Measurements from ENCODE around the gene PIGC. TPM values are rescaled to one million over a fixed set of nuclear protein-coding genes. Genes with fewer than 3 reads are reported as not detected.

PIGC gene
- total RNA-seq, 1 donor: 22.4 TPM

GRCh38 chr1:172410027-172410426 is 33.8 kb downstream of the PIGC start:
- Histone ChIP-seq H3K27me3 (ENCODE audit: insufficient read depth, low read length) (no peaks in the 10 kb centered on the region), H3K79me2 (ENCODE audit: insufficient read depth, low read length) (no peaks in the 10 kb centered on the region), H2AFZ (ENCODE audit: low read length) (no peak overlapping the region), H3K4me1 (ENCODE audit: insufficient read depth, low read length) (no peaks in the 10 kb centered on the region), H3K4me2 (ENCODE audit: insufficient read depth, low read length) (no peak overlapping the region), H4K20me1 (ENCODE audit: insufficient read depth, low read length) (no peaks in the 10 kb centered on the region), H3K9me3 (ENCODE audit: low read depth, low read length) (no peaks in the 10 kb centered on the region), H3K4me3 (ENCODE audit: insufficient read depth, low read length) (no peak overlapping the region), H3K36me3 (ENCODE audit: insufficient read depth, low read length) (no peaks in the 10 kb centered on the region), H3K27ac (ENCODE audit: low read depth, low read length) (no peak overlapping the region)
- no peak for DNase-seq (ENCODE audit: insufficient read length, low spot score, missing footprints)
- TF ChIP-seq CTCF (IDR thresholded peaks at IDR 0.05; ENCODE audit: extremely low read depth, low read depth, low read length): no peak

- Histone ChIP-seq H3K36me3 (ENCODE audit: insufficient read depth, low read length) (no peaks in the 10 kb centered on the region), H3K9me3 (ENCODE audit: low read depth, low read length) (no peaks in the 10 kb centered on the region), H3K4me2 (ENCODE audit: insufficient read depth, low read length) (no peak overlapping the region), H3K4me3 (ENCODE audit: insufficient read depth, low read length) (no peak overlapping the region), H3K4me1 (ENCODE audit: insufficient read depth, low read length) (no peaks in the 10 kb centered on the region), H3K27ac (ENCODE audit: low read depth, low read length) (no peak overlapping the region), H2AFZ (ENCODE audit: low read length) (no peak overlapping the region), H3K79me2 (ENCODE audit: insufficient read depth, low read length) (no peaks in the 10 kb centered on the region), H3K27me3 (ENCODE audit: insufficient read depth, low read length) (no peaks in the 10 kb centered on the region), H4K20me1 (ENCODE audit: insufficient read depth, low read length) (no peaks in the 10 kb centered on the region)
- DNase-seq (ENCODE audit: insufficient read length, low spot score, missing footprints): no peak
- TF ChIP-seq CTCF (IDR thresholded peaks at IDR 0.05; ENCODE audit: extremely low read depth, low read depth, low read length): no peak
Observed at GRCh38 chr1:172408958-172409357, 34.9 kb downstream of the PIGC start.

GRCh38 chr1:172406968-172407367 is 36.9 kb downstream of the PIGC start:
- H3K79me2 ChIP-seq (ENCODE audit: insufficient read depth, low read length): no peaks in the 10 kb centered on the region
- no peak for TF ChIP-seq CTCF (IDR thresholded peaks at IDR 0.05; ENCODE audit: extremely low read depth, low read depth, low read length)
- no peak overlapping the region for H3K27ac ChIP-seq (ENCODE audit: low read depth, low read length)
- no peaks in the 10 kb centered on the region for H3K27me3 ChIP-seq (ENCODE audit: insufficient read depth, low read length)
- H3K4me1 ChIP-seq (ENCODE audit: insufficient read depth, low read length): no peaks in the 10 kb centered on the region
- H3K9me3 ChIP-seq (ENCODE audit: low read depth, low read length): no peaks in the 10 kb centered on the region
- H2AFZ ChIP-seq (ENCODE audit: low read length): no peak overlapping the region
- no peak for DNase-seq (ENCODE audit: insufficient read length, low spot score, missing footprints)
- no peaks in the 10 kb centered on the region for H4K20me1 ChIP-seq (ENCODE audit: insufficient read depth, low read length)
- H3K4me3 ChIP-seq (ENCODE audit: insufficient read depth, low read length): no peak overlapping the region
- no peaks in the 10 kb centered on the region for H3K36me3 ChIP-seq (ENCODE audit: insufficient read depth, low read length)
- no peak overlapping the region for H3K4me2 ChIP-seq (ENCODE audit: insufficient read depth, low read length)

- DNase-seq (ENCODE audit: insufficient read length, low spot score, missing footprints): no peak
- H3K4me3 ChIP-seq (ENCODE audit: insufficient read depth, low read length): no peak overlapping the region
- no peak overlapping the region for H2AFZ ChIP-seq (ENCODE audit: low read length)
- no peak for TF ChIP-seq CTCF (IDR thresholded peaks at IDR 0.05; ENCODE audit: extremely low read depth, low read depth, low read length)
- no peak overlapping the region for H3K4me2 ChIP-seq (ENCODE audit: insufficient read depth, low read length)
- no peaks in the 10 kb centered on the region for H3K27me3 ChIP-seq (ENCODE audit: insufficient read depth, low read length)
- no peaks in the 10 kb centered on the region for H3K36me3 ChIP-seq (ENCODE audit: insufficient read depth, low read length)
- no peaks in the 10 kb centered on the region for H3K4me1 ChIP-seq (ENCODE audit: insufficient read depth, low read length)
- H4K20me1 ChIP-seq (ENCODE audit: insufficient read depth, low read length): no peaks in the 10 kb centered on the region
- H3K9me3 ChIP-seq (ENCODE audit: low read depth, low read length): no peaks in the 10 kb centered on the region
- H3K27ac ChIP-seq (ENCODE audit: low read depth, low read length): no peak overlapping the region
- no peaks in the 10 kb centered on the region for H3K79me2 ChIP-seq (ENCODE audit: insufficient read depth, low read length)
Observed at GRCh38 chr1:172405912-172406311, 38.0 kb downstream of the PIGC start.
